GM12864 (cell line): Measurements from ENCODE around the gene INSRR.

ENCODE experiments used
- DNase-seq: peaks from one replicate; pipeline ENCODE4 v3.0.0-alpha.2; 2011; ENCODE audit warnings: low read depth
- H3K4me3 ChIP-seq: 2 replicates; pipeline ENCODE4 v1.5.1; 2011; ENCODE audit warnings: mild to moderate bottlenecking, low read depth, low read length, control low read depth
- TF ChIP-seq, protein P1 (sequence below): IDR thresholded peaks from 2 replicates; pipeline ENCODE4 v1.5.1; 2011; ENCODE audit warnings: low read depth, mild to moderate bottlenecking, moderate library complexity, low read length, control low read depth, inconsistent platforms; ENCODE audit errors: missing control alignments

Gene INSRR

DNA sequence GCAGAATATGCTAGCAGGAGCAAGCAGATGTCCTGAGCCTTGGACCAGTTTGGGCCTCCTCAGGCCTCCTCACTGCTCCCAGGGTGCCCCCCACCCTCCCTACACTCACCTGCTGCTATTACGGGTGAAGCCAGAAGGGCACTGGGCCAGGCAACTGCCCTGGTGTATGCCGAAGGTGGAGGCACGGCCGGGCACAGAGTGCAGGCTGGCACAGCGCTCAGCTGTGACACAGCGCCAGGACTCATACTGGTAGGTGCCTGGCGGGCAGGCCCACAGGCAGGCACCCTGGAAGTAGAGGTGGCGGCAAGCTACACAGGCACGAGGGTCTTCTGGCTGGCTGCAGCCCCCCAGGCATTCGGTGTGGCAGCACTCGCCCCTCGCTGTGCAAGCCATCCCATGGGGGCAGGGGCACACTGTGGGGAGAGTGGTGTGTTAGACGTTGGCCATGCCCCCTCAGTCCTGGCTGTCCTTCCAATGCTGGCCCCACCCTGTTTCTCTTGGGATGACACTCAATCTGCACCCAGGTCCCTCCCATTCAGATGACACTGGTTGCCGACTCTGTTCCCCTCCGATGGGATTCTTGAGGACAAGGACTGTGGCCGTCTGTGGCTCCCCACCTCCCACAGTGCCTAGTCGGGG lies 7.0 kb downstream of the INSRR start:
- no peak overlapping the region for H3K4me3 ChIP-seq
- no peak for DNase-seq

DNA sequence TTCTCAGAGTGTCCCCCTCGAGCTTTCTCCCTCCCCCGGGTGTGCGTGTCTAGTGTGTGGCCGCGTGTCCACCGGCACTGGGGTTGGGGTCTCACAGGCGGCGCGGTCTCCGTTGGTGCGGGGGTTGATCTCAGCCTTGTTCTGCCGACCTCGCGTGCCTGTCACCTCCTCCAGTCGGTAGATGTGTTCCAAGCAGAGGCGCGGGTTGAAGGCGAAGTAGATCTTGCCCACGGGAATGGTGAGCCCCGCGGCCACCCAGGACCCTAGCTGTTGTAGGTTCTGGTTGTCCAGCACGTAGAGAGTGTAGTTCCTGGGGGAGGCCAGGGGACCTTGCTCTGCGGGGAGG lies 9.8 kb downstream of the INSRR start:
- H3K4me3 ChIP-seq = no peak overlapping the region
- DNase-seq = no peak
- TF ChIP-seq, protein P1, sequence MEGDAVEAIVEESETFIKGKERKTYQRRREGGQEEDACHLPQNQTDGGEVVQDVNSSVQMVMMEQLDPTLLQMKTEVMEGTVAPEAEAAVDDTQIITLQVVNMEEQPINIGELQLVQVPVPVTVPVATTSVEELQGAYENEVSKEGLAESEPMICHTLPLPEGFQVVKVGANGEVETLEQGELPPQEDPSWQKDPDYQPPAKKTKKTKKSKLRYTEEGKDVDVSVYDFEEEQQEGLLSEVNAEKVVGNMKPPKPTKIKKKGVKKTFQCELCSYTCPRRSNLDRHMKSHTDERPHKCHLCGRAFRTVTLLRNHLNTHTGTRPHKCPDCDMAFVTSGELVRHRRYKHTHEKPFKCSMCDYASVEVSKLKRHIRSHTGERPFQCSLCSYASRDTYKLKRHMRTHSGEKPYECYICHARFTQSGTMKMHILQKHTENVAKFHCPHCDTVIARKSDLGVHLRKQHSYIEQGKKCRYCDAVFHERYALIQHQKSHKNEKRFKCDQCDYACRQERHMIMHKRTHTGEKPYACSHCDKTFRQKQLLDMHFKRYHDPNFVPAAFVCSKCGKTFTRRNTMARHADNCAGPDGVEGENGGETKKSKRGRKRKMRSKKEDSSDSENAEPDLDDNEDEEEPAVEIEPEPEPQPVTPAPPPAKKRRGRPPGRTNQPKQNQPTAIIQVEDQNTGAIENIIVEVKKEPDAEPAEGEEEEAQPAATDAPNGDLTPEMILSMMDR = no peak

More for the DNA sequence above, 7.0 kb downstream of the INSRR start:
- TF ChIP-seq, protein P1 = no peak

DNA sequence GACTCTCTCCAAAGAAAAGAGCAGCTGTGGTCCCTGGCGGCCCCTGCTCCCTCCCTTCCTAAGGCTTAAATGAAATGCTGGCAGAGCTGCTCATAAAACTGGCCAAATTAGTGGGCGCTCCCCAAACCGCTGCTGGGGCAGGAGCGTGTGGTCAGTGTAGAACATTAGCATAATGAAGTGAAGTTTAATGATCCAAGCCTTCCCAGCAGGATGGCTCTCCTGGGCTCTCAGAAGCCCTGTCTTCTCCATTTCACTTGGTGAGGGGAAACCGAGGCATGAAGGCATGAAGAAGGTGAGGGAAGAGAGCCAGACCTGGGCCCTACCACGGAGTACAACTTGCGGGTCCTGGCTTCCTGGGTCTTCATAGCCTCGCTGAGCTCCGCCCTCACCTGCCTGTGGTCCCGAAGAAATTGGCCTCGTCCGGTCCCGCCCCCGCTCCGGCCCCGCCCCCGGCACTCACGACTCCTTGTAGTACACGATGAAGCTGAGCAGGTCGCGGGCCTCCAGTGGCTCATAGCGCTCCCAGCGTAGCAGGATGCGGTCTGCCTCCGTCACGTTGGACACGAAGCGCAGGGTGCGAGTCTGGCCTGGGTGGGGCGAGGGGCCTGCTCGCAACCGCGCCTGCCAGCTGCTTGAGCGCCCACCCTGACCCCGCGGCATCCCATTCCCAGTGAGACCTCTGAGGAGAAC lies 10.3 kb downstream of the INSRR start:
- no peak overlapping the region for H3K4me3 ChIP-seq

DNA sequence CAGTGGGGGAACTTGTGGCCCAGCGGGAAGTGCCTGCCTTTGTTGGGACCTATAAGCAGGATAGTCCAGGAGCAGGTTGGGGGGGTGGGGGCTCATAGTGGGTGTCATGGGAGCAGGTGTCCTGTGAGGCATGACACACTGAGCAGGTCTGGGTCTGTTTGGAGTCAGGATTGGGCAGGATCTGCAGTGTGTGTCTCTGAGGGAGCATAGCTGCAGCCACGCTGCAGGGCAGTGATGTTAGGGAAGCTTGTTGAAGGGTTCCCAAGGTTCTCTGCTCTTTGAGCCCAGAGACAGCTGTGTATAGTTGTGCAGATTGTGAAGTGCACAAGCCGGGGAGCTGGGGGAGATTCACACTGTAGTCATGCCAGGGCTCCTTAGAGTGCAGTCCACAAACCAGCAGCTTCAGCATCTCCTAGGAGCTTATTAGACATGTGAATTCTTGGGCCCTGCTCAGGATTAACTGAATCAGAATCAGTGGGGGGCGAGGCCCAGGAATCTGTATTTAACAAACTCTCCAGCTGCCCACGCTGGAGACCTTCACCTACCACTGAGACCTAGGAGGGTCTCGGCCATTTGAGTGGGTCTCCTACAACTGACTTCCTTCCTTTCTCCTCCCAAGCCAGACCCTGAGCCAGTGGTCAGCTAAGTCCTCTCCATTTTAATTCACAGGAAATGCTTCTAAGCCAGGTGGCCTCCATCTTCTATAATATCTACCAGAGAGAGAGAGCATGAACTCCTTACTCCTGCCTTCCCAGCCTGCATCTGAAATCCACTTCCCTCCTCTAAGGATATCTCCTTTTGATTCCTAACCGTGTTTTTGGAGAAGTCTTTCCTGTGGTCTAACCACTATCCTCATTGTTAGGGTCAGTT lies 11.1 kb downstream of the INSRR start:
- no peak overlapping the region for H3K4me3 ChIP-seq
- TF ChIP-seq, protein P1 = no peak
- DNase-seq = no peak

More for the DNA sequence above, 10.3 kb downstream of the INSRR start:
- no peak for DNase-seq
- TF ChIP-seq, protein P1 = no peak

DNA sequence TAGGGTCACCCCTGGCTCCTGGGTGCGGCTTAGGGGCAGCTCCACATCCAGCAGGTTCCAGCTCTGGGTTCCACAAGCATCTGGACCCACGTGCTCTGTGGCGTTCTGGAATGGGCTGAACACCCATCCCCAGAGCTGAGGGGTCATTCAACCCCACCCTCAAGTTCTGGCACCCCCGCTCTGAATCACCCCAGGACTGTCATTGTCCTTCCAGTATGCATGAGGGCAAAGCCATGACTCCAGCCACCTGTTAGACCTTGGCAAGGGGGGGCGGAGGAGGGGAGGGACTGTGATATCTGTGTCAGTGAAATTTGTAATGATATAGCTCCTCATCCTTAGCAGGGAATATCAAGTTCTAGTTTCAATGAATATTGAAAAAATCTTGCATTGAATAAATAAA lies 12.3 kb downstream of the INSRR start:
- no peak for DNase-seq
- TF ChIP-seq, protein P1 = no peak
- H3K4me3 ChIP-seq = no peak overlapping the region

DNA sequence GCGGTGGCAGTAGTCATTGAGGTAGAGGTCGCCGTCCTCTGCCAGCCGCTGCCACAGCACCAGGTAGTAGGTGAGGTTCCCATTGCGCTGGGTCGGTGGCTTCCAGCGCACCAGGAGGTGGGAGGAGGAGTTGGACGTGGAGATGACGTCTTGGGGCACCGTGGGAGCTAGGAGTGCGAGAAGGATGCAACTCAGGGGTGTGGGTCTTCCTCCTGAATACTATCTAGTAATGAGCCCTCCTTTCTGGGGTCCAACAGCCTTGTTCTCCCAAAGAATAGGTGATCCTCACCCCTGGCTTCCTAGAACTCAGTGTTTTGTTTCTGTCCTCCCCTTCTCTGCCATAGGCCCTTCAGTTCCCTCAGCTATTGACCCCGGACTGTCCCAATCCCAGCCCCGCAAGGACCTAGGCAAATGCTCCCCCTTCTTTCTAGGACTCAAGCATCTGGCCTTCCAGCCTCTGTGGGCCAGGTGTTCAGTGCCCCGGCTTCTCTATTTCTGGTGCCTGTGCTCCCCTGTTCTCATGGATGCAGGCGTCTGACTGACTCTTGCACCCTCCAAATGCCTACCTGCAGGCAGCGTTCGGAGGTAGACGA lies 12.9 kb downstream of the INSRR start:
- DNase-seq = no peak
- TF ChIP-seq, protein P1 = no peak
- H3K4me3 ChIP-seq = no peak overlapping the region
